ENCODE results near the gene RASSF3.

Gene RASSF3

DNA sequence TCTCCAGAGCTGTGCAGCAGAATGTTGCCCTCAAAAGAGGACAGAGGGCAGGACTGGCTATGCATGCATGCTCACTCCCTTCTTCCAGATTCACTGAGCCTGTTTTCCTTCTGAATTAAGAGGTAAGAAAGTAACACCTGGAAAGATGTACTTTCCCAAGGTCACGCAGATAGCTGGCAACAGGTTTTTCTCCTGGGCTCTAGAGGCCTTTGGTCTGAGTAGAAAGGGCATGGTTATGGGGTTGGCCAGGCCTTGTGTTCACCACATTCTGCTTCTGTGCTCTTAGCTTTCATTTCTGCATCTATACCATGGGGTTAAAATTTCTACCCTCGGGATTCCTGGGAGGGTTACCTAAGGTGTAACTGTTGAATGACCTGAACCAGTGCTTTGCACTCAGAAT is 57.5 kb downstream of the RASSF3 start:
- H3K4me1 ChIP-seq, result peaks cover 0 to 100% (median 75%) of the 10 kb centered on the region in 4 donors
- H3K9me3 ChIP-seq, result no peaks in the 10 kb centered on the region
- H3K4me3 ChIP-seq, result no peak overlapping the region
- DNase-seq, result no peak
- TF ChIP-seq, protein P1, sequence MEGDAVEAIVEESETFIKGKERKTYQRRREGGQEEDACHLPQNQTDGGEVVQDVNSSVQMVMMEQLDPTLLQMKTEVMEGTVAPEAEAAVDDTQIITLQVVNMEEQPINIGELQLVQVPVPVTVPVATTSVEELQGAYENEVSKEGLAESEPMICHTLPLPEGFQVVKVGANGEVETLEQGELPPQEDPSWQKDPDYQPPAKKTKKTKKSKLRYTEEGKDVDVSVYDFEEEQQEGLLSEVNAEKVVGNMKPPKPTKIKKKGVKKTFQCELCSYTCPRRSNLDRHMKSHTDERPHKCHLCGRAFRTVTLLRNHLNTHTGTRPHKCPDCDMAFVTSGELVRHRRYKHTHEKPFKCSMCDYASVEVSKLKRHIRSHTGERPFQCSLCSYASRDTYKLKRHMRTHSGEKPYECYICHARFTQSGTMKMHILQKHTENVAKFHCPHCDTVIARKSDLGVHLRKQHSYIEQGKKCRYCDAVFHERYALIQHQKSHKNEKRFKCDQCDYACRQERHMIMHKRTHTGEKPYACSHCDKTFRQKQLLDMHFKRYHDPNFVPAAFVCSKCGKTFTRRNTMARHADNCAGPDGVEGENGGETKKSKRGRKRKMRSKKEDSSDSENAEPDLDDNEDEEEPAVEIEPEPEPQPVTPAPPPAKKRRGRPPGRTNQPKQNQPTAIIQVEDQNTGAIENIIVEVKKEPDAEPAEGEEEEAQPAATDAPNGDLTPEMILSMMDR (IDR thresholded peaks at IDR 0.05), result no peak
- no peaks in the 10 kb centered on the region for H3K36me3 ChIP-seq
- peak overlapping the region; percentile 84 to 88 for H3K27ac ChIP-seq
- no peaks in the 10 kb centered on the region for H3K27me3 ChIP-seq
- intact Hi-C loops (cut with DNase I; ENCODE audit: low total_unique reads), result no loop called here

DNA sequence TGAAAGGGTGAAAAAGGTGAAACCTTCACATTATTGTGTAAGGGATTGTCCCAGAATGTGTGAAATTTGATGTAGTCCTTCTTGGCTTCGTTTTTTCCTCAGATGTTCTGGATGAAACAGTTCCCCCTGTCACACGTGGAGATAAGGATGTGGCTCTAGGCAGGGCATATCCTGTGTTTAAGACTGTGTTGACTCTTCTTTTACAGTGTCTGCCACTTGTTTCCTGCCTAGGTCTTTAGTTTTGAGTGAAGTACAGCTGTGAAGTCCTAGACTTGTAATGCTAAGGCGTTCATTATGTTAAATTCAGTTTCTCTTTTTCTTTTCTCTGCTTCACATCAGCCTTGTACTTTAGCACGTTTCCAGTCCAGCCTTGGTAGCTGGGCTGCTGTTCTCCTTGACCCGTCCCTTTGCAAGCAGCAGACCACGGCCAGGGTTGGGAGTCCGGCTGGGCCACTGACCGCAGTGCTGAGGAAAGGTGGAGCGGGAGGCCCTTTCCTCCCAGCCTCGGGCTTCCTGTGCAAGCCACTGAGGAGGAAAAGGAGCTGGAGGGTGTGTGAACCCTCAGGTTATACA is 59.1 kb downstream of the RASSF3 start:
- Histone ChIP-seq H3K4me1 (peaks cover 0 to 100% (median 85%) of the 10 kb centered on the region in 4 donors), H3K27ac (peak overlapping the region; percentile 84 to 88), H3K4me3 (peak overlapping the region; percentile 3 to 14), H3K36me3 (no peaks in the 10 kb centered on the region), H3K9me3 (no peaks in the 10 kb centered on the region), H3K27me3 (no peaks in the 10 kb centered on the region)
- TF ChIP-seq, protein P1 (IDR thresholded peaks at IDR 0.05), result no peak
- DNase-seq, result peak in 1 of 2 donors; percentile 79
- intact Hi-C loops (cut with DNase I; ENCODE audit: low total_unique reads), result no loop called here

DNA sequence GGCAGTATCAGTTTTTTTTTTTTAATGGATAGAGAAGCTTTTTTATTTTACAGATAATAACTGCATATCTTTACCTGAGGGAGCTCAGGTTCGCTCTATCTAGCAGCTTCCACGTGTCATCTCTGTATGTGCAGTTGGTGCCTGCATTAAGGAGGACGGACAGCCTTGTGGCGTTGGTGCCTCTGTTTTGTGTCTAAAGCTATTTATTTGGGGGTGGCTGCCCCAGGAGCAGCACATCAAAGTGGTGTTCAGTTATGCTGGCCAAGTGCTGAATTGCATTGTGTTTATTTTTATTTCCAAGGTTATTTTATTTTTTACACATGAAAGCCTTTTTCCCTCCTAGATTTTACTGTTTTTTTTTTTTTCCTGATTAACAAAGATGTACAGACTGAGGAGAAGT is 59.7 kb downstream of the RASSF3 start:
- Histone ChIP-seq H3K27me3 (no peaks in the 10 kb centered on the region), H3K36me3 (no peaks in the 10 kb centered on the region), H3K4me1 (peaks cover 0 to 100% (median 86%) of the 10 kb centered on the region in 4 donors), H3K27ac (peak overlapping the region; percentile 84 to 88), H3K4me3 (no peak overlapping the region), H3K9me3 (no peaks in the 10 kb centered on the region)
- no peak for DNase-seq
- intact Hi-C loops (cut with DNase I; ENCODE audit: low total_unique reads), result no loop called here
- TF ChIP-seq, protein P1 (IDR thresholded peaks at IDR 0.05), result no peak

DNA sequence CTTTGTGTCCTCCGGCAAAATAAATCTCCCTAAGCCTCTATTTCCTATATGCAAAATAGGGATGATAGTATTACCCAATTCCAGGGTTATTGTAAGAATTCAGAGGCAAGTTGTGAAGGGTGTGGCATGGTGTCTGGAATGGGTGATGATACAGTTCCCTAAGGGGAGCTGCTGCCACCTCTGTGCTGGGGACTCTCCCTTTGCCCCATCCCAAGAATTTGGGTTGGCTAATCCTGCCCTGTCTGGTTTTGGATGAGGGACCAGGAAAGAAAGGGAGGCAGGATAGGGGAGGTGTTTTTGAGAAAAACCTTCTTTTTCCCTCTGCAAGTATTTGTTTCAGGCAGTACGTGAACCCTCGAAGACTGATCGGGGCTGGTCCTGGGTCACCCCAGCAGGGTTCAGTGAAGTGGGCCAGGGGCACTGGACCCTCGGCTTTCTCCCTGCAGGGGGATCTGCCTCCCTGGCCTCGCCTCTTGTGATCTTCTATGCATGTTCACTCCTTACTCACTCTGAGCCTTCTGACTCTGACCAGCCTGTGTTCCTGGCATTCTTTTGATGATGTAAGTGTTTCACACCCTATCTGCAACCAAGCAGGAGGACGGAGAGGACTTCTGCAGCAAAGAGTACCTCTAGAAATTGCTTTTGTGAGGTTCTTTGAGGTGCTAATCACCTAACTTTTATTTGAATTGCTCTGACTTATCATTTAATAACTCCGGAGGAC is 60.8 kb downstream of the RASSF3 start:
- Histone ChIP-seq H3K27ac (peak overlapping the region; percentile 84 to 88), H3K4me3 (no peak overlapping the region), H3K4me1 (peaks cover 0 to 99% (median 82%) of the 10 kb centered on the region in 4 donors), H3K27me3 (no peaks in the 10 kb centered on the region), H3K9me3 (no peaks in the 10 kb centered on the region), H3K36me3 (no peaks in the 10 kb centered on the region)
- TF ChIP-seq, protein P1 (IDR thresholded peaks at IDR 0.05), result no peak
- intact Hi-C loops (cut with DNase I; ENCODE audit: low total_unique reads), result no loop called here
- DNase-seq, result no peak

DNA sequence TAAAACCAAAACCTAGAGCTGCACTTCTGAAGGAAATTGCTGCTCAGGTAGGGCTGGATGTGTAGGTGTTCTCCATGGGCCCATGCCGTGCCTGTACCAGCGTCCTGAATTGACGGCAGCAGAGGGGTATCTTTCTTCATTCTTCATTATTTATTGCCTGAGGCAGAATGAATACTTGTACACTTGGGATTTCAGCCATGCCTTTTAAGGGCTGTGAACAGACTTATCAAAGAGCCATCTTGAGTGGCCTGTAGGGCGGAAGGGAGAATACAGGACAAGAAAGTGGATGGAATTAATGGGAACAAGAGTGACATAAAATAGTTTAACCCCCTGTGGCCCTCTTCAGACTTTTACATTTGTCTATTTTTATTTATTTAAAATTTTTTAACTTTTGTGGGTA is 61.4 kb downstream of the RASSF3 start:
- DNase-seq, result no peak
- no peak overlapping the region for H3K4me3 ChIP-seq
- peaks cover 0 to 99% (median 81%) of the 10 kb centered on the region in 4 donors for H3K4me1 ChIP-seq
- peak overlapping the region; percentile 84 to 88 for H3K27ac ChIP-seq
- intact Hi-C loops (cut with DNase I; ENCODE audit: low total_unique reads), result no loop called here
- H3K27me3 ChIP-seq, result no peaks in the 10 kb centered on the region
- TF ChIP-seq, protein P1 (IDR thresholded peaks at IDR 0.05), result no peak
- no peaks in the 10 kb centered on the region for H3K9me3 ChIP-seq
- no peaks in the 10 kb centered on the region for H3K36me3 ChIP-seq

All from tibial artery (tissue), 4 donors.